NCI-H1048 (cell line): ENCODE data around the gene DDI2.
"Not testable (repeated sequence)": the region's sequence is repeated elsewhere in the genome, so short reads cannot be mapped to it uniquely, and the experiment has no call there.

Experiments
- DNase-seq: peaks from one replicate; lab custom pipeline; 2025; lab: John Stamatoyannopoulos, UW

Gene DDI2

GRCh38 chr1:15680131-15680530 lies 62.9 kb downstream of the DDI2 start:
- DNase-seq: no peak

- DNase-seq: no peak
Observed at GRCh38 chr1:15680561-15681348, 63.5 kb downstream of the DDI2 start.

- DNase-seq: no peak
Observed at GRCh38 chr1:15681349-15682292, 64.4 kb downstream of the DDI2 start.

GRCh38 chr1:15682936-15683341 lies 65.7 kb downstream of the DDI2 start:
- no peak for DNase-seq

GRCh38 chr1:15683345-15684039 lies 66.2 kb downstream of the DDI2 start:
- no peak for DNase-seq

- DNase-seq: no peak
Observed at GRCh38 chr1:15684042-15684461, 66.8 kb downstream of the DDI2 start, which contains the start of gene PLEKHM2. Gene PLEKHM2 (plus strand): TSS chr1:15684320. CDS start chr1:15684559, 239 bp downstream.

- no peak for DNase-seq
Observed at GRCh38 chr1:15684468-15685291, 67.4 kb downstream of the DDI2 start.

GRCh38 chr1:15685820-15686219 lies 68.6 kb downstream of the DDI2 start:
- DNase-seq: no peak

GRCh38 chr1:15687446-15687845 lies 70.2 kb downstream of the DDI2 start:
- no peak for DNase-seq

GRCh38 chr1:15690317-15690716 lies 73.1 kb downstream of the DDI2 start:
- no peak for DNase-seq

GRCh38 chr1:15691434-15692032 lies 74.3 kb downstream of the DDI2 start:
- DNase-seq: no peak

GRCh38 chr1:15692121-15692682 lies 74.9 kb downstream of the DDI2 start:
- DNase-seq: no peak

GRCh38 chr1:15693371-15693770 lies 76.1 kb downstream of the DDI2 start:
- no peak for DNase-seq

GRCh38 chr1:15696956-15697521 lies 79.8 kb downstream of the DDI2 start:
- no peak for DNase-seq

- DNase-seq: no peak
Observed at GRCh38 chr1:15698201-15698600, 80.9 kb downstream of the DDI2 start.

- DNase-seq: not testable (repeated sequence)
Observed at GRCh38 chr1:15699321-15699720, 82.1 kb downstream of the DDI2 start.

GRCh38 chr1:15700508-15700907 lies 83.2 kb downstream of the DDI2 start:
- DNase-seq: no peak

- no peak for DNase-seq
Observed at GRCh38 chr1:15701784-15702183, 84.5 kb downstream of the DDI2 start.

GRCh38 chr1:15702722-15703550 lies 85.7 kb downstream of the DDI2 start:
- DNase-seq: no peak
